Tongue (tissue), 2 donors: ENCODE results near the gene HES2. TPM values are rescaled to one million over a fixed set of nuclear protein-coding genes. Genes with fewer than 3 reads are reported as not detected.
"Not testable (repeated sequence)": the region's sequence is repeated elsewhere in the genome, so short reads cannot be mapped to it uniquely, and the experiment has no call there.

Experiments used
- DNase-seq: peaks from one replicate; pipeline ENCODE4 v3.0.0-alpha.2; 2015
- total RNA-seq: library from RNA; depleted of rRNA; stranded (reverse); fragments of >200 nt; gene quantifications from one replicate; pipeline ENCODE4 v1.2.3, GENCODE V29; 2014

The HES2 gene
- total RNA-seq, 1 donor from 2014 or later, result 3.2 TPM

DNA sequence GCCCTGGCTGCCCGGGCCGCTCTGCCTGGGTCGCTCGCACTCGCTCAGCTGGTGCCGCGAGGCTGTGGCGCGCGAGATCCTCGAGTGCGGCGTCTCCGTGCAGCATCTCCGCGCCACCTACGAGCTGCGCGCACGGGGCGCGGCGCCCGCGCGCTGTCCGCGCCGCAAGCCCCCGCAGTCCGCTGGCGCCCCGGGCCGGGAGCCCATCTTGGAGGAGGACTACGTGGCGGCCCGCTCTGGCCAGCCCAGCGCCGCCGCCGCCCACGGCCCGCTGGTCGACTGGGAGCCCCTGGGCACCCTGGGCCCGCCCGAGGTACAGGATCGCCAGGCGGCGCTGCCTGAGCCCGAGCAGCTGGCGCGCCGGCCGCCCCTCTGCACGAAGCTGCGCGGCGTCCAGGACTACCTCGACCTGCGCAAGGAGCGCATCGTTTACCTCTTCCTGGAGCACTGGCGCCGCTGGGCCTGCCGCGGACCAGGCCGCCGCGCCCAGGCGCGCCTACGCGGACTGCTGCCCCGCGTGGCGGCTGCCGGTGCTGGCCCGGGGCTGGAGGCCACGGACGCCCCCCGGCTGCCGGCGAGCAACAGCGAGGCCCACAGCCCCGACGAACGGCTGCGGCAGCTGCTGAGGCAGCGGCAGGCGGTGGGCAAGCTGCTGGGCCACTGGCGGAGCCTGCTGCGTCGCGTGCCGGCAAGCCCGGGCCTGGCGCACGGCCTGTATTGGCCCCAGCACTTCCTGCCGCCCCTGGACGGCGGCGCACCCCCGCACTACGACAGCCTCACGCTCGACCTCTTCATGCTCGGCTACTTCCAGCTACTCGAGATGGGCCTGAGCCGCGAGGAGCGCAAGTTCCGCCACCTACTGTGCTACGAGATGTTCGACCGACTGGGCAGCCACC is 35.4 kb upstream of the HES2 start:
- no peak for DNase-seq

DNA sequence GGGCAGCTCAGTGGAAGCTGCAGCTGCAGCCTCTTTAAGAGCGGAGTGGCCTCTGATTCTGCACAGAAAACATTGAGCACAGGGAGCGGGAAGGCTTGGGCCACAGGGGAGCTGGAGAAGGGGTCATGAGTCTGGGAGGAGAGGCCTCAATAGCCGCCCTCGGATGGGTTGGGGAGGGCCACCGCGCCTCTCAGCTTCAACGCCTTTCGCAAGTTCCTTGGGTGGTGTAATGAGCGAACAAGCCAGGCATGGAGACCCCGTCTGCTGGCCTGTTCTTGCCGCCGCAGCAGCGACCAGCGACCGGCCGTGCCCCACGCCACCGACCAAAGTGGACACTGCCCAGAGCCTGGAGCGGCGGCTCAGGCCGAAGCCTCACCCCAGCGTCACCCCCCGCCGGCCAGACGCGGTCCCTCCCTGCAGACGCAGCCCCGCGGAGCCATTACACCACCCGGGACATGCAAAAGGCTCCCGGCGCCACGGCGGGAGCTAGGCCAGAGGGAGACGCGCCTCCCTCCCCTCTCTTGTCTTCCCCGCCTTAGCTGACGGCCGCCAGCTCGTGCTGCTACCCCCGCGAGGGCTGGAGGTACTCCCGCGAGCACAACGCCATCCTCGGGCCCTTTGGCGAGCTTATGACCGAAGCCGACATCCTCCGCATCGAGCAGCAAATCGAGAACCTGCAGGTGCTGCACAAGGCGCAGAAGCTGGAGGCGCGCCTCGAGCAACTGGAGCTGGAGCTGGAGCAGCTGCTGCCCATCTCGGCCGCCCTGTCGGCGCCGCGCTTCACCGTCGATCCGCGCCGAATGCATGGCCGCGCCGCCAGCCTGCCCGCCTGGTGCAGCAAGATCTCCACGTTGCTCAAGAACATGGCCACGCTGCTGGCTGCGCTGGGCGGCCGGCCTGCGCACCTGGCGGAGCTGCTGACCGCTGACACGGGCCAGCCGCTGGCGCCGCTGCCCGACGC is 34.5 kb upstream of the HES2 start:
- peak; percentile 52 for DNase-seq

DNA sequence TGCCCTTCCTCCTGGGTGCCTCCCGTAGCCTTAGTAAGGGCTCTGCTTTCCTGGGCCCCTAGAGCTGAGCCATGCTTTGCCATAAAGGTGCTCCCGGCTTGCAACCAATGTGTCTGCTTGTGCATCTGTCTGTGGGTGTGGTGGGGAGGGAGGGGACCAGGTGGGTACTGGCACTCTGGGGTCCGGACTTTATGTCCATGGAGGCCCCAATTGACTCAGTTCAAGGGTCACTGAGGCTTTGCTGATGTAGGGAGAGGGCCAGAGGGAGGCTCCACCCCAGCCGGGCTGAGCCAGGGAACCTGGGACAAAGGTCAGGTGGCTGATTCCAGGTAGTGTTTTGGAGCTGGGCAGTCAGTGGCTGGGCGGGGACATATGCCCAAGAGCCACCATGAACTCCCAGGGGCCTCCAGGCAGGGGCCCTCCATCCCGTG is 31.2 kb upstream of the HES2 start:
- DNase-seq, result no peak

DNA sequence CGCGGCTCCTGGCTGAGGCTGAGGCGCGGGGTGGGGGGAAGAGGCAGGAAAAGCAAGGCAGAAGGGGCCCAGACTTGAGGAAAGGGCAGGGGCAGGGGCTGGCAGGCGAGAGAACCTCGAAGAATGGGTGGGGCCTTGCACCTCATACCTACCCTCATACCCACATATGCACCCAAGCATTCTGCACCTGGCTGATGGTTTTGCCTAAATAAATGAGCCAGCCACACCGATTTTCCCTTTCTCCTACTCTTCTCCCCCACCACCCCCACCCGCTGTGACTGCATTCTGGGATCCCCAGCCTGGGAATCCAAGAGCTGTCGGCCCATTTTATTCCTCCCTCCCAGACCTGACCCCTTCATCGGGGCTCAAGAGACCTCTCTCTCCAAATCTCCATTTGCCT is 30.8 kb upstream of the HES2 start:
- not testable (repeated sequence) for DNase-seq

DNA sequence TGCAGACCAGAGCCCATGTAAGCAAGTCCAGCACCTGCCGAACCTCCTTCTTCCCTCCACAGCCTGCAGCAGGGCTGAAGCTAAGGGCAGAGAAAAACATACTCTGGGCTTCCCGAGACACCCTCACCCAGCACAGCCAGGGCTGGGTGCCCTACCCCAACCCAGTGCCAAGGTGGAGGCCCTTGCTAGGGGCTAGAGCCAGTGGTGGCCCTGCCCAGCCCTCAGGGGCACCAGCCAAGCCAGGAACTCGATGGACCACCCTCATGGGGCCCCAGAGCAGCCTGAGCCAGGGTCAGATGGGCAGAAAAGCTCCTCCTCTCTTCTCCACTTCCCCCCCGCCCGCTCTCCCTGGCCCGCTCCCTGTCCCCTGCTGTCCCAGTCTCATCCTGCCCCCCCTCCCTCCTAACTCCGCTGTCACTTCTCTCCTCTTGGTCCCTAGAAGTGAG is 30.3 kb upstream of the HES2 start:
- no peak for DNase-seq

DNA sequence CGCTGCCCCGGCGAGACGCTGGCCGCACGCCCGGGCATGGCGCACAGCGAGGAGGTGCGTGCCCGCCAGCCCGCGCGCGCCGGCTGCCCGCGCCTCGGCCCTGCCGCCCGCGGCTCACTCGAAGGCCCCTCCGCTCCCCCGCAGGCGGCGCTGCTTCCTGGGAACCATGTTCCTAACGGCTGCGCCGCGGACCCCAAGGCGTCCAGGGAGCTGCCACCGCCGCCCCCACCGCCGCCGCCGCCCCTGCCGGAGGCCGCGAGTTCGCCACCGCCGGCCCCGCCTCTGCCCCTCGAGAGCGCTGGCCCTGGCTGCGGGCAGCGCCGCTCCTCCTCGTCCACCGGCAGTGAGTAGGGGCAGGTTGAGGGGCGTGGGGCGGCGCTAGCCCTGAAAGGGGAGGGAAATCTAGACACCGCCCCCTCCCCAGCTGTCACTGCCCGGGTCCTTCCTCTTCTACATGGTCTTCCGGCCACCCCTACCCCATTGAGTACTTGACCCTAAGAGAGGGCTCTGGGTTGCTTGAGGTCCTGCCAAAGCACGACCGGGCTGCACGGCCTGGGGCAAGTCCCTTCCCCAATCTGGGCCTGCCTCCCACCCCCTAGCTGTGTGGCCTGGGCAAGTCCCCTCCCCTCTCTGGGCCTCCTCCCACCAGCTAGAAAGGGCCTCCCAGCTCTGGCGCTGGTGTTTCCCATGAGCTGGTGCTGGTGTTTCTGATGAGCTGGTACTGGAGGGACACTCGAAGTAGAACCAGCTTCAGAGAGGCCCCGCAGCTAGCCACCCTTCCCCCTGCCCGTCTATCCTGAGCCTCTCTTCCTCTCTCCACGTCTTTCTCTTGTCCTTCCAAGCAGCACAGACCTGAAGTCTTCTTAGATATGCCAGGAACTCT is 29.3 kb upstream of the HES2 start:
- peak; percentile 58 for DNase-seq

DNA sequence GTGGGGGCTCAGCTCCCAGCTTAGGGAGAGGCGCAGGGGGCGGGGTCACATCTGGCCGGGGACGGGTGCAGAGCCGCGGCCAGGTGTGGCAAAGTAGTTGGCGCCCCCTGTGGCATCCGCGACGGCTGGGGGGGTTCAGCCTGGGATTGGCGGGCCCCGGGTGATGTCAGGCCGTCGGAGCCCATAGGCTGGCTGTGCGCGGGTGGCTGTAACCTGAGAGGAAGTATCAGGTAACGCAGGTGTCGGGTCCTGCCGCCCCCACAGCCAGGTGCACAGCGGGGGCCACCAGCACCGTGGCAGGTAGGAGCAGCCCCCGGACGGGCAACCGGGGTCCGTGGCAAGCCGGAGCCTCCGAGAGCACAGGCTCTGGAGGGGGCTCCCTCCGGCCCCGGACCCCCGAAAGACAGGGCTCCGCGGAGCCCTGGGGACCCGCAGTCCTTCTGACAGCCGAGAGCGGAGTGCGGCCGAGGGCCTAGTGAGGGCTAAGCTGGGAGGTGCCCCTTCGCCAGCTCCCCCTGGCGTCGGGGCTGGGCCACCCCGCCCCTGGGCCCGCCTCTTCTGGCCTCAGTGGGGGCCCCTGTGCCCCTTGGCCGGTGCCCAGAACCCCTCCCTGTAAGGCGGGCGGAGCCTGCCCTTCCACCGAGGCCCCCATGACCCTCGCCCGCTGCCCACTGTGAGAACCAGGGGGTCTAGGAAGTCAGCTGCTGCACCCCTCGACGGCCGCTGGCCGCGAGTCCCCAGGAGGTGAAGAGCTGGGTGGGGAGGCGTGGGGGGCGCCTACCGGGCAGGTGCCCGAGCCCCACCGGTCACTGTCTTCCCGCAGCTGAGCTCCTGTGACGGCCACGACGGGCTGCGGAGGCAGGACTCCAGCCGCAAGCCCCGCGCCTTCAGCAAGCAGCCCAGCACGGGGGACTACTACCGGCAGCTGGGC is 28.4 kb upstream of the HES2 start:
- DNase-seq, result peak; percentile 30

DNA sequence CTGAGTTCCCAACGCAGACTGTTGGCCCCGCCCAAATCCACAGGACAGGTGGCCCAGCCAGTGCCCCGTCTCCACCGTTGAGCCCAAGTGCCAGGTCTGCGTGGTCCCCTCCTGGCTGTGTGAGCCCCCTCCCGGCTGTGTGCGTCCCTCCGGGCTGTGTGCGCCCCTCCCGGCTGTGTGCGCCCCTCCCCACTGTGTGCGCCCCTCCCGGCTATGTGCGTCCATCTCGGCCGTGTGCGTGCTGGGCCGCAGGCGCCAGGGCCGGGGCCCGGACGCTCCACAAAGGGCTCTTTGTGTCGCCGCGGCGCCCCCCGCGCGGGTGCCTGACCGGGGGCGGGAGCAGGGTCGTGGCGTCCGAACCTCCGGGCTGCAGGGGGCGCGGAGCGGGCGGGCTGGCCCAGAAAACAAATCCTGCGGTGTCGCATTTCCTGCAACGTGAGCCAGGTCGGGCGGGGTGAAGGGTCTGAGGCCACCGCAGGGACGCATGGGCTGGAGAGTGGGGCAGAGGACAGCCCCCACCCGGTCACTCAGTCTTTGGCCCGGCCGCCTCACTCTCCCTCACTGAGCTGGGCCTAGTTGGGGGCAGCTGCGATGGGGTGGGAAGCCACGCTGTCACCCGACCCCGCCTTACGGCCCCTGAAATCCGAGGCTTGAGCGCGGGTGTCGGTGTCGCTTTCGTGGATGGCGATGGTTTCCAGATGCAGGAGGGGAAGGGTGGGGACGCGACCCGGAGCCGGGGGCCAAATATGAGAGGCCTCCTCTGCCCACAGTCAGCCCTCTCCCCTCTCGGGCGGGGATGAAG is 27.5 kb upstream of the HES2 start:
- no peak for DNase-seq

DNA sequence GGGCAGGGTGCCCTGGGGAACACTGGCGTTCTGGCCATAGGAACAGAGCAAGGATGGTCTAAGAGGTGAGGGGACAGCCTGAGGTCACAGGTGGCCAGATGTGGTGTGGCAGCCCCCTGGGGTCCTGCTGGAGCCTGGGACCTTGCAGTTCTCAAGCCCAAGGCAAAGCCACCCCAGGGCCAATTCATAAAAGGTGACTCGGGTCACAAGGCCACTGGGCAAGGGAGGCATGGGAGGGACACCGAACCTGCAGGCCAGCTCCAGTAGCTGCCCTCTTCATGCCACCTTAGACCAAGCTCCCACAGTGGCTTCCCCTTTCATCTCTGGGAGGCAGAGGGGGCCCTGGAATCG is 26.9 kb upstream of the HES2 start:
- DNase-seq, result no peak

DNA sequence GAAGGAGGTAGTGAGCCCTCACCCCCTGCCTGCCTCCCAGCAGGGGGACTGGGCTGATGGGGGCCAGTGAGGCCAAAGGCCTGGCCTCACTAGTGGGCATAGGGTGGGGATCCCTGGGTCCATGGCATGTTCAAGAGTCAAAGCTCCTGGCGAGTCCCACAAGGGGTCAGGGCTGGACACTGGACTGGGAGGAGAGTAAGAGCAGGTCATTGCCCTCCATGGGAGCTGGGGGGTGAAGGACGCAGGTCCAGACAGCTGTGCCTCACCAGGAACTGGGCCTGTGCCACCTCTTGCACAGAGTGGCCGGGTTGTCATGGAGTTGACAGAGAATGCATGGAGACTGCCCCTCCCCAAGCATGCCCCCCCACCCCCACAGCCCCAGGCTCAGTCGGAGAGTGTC is 26.2 kb upstream of the HES2 start:
- DNase-seq, result not testable (repeated sequence)

DNA sequence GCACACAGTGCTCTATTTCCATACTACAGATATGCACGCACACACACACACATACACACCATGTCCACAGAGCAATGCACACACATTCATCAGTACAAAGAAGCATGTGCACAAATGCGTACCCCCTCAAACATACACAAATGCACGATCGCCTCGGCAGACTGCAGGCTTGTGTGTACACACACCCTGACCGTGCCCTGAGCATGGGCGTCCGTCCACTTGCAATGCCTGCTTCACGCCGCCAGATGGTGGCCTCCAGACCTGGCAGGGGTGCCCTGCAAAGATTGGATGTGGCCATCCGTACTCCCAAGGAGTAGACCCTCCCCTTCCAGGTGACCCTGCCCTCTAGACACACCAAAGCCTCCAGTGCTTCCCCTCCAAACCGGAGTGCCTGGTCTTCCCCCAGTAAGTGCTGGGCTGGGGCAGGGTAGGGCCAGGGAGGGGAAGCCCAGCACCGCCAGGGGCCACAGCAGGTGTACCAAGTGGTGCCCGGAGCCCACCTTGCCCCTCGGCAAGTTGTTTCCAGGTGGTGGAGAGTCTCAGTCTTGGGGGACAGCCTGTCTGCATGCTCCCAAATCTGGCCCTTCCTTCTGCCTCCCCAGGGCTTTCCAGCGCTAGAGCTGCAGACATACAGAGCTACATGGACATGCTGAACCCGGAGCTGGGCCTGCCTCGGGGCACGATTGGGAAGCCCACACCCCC is 25.5 kb upstream of the HES2 start:
- DNase-seq, result no peak

DNA sequence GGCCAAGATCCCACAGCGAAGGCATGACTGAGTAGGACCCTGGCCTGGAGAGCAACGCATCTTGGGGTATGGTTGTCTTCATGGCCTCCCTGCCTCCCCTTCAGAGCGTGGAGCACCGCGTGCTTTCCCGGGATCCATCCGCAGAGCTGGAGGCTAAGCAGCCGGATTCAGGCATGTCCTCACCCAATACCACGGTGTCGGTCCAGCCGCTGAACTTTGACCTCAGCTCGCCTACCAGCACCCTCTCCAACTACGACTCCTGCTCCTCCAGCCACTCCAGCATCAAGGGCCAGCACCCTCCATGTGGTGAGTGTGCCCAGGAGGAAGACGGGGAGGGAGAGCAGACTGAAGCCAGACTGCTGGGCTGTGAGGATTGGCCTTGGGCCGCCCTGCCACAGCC is 24.7 kb upstream of the HES2 start:
- no peak for DNase-seq

DNA sequence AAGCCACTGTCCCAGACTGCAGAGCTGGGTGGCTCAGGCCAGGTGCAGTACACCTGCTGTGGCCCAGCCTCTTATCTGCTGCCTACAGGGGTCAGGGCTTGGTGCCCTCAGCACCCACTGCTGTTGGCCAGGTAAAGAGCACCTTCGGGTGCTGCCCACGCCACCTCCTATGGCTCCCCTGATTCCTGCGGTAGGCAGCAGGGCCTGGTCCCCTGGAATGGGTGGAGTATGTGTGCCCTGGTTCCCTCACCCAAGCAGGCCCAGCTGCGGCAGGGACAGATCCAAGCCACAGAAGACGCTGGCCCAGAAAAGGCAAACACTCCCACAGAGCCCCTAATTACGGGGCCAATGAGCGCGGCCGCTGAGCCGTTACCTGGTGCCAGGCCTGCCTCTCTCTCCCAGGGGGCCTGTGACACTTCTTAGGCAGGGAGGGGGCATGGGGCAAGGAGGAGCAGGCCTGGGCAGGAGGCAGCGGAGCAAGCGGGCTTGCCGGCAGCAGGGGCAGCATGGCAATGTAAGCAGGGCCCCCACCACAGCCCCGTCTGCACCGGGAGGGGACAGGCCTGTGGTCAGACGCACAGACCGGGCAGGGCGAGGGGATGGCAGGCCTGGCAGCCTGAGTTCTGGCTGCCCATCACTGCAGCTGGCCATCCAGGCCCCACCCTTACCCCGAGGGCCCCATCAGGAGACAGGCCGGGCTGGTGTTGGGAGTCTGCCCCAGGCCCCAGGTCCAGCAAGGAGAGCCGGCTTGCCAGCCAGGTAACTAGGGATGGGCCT is 23.8 kb upstream of the HES2 start:
- DNase-seq, result no peak

DNA sequence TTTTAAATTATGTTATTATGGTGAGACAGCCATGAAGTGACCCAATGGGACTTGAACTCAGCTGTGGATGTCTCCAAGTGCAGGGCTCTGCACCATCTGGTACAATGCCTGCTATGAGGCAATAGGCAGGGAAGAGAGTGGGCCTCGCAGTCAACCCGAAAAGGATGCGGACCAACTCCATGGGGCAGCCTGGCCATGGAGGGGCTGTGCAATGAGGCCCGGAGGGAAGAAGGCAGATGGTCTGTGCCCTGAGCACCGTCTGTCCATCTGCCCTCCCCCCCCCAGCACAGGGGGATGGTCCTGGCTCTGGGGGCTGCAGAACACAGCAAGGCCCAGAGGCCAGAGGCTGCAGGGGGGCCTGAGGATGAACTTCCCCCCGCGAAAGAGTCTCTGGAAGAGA is 21.9 kb upstream of the HES2 start:
- DNase-seq, result no peak

DNA sequence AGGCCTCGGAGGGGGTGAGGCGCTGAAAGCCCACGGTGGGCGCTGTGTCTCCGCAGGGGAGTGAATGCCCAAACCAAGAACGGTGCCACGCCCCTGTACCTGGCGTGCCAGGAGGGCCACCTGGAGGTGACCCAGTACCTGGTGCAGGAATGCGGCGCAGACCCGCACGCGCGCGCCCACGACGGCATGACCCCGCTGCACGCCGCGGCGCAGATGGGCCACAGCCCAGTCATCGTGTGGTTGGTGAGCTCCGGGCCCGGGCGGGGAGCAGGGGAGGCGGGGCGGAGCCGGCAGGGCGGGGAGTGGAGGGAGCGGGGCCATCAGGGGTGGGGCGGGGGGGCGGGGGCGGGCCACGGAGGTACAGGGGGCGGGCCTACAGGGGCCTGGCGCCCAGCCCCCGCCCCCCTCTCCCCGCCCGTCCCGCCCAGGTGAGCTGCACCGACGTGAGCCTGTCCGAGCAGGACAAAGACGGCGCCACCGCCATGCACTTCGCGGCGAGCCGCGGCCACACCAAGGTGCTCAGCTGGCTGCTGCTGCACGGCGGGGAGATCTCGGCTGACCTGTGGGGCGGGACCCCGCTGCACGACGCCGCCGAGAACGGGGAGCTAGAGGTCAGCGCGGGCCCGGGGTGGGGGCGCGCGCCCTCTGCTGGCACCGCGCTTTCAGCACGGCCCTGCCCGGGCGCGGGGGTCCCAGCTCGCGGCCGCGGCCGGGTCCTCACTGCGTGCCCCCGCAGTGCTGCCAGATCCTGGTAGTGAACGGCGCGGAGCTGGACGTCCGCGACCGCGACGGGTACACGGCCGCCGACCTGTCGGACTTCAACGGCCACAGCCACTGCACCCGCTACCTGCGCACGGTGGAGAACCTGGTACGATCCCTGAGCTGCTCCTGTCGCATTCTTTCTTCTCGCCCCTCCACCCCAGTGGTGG is 20.7 kb upstream of the HES2 start:
- no peak for DNase-seq

DNA sequence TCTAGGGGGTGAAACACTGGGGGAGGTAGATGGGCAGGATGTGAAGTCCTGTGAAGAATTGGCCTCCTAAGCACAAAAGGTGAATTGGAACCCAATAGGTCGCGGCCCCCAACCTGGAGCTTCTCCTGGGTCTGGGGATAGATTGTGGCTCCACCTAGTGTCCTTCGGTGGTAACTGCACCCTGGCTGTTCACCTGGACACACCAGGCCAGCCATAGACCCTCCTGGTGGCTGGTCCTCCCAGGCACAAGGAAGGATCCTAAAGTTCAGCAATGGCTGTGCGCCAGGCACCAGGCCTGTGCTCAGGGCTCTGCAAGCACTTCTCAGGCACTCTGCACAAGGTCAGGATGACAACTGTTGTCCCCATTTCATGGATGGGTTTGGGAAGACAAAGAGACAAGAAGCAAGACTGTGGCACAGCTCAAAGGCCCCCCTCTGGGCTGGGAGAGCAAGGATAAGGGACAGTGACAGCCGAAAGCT is 18.4 kb upstream of the HES2 start:
- peak; percentile 71 for DNase-seq

DNA sequence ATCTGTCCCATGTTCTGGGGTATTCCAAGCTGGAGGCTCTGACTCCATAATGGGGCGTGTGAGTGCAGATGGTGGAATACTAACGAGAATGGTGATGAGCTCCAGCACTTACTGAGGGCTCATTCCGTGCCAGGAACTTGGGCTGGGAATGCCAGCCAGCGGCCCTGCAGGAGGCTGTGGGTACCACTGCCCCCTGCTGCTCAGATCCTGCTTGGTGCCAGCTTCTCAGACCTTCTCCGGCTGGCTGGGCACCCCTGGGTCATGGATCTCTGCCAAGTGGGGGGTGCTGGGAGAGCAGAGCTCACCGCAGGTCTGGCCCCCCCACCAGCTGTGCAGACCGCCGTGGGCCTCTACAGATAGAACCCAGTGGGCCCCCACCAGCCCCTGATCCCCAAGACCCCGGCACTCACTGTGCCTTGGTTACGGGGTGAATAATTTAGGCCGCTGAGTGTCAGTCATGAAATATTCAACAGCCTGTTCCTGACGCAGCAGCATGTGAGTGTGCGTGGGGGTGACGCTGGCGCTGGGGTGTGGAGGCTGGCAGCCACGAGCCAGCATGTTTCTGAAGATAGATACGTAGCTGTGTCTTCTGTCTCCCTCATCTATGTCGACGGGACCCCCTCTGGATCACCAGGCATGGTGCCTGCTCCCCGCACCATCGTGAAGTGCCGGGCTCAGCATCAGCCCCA is 17.4 kb upstream of the HES2 start:
- DNase-seq, result not testable (repeated sequence)
